SK-N-SH (cell line): ENCODE data around the gene SMARCE1.

Experiments used
- POLR2AphosphoS5 ChIP-seq: IDR thresholded peaks from 2 replicates; pipeline ENCODE4 v1.6.1; 2012; ENCODE audit warnings: low read depth, low read length
- TF ChIP-seq, protein P1 (sequence below): IDR thresholded peaks from 2 replicates; pipeline ENCODE4 v1.4.0; 2012; ENCODE audit warnings: low read depth, borderline replicate concordance

DNA sequence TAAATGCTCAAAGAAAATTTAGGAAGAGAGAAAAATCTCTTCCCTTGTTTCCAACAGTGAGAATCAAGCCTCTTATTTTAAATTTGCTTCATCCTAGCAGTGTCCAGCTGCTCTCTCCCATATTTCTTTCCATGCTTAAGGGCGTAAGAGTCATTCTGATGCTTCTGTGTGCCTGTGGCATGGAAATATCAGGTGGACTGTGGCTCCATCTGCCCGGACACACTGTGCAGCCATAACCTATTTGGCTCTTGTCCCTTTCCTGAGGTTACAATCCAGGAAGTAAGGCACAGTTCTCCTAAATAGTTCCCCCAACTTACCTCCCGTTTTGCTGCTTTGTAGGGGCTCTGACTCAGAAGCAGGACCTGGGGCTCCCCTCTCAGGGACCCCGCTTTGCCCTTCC, 23.7 kb upstream of the SMARCE1 start:
- TF ChIP-seq, protein P1, sequence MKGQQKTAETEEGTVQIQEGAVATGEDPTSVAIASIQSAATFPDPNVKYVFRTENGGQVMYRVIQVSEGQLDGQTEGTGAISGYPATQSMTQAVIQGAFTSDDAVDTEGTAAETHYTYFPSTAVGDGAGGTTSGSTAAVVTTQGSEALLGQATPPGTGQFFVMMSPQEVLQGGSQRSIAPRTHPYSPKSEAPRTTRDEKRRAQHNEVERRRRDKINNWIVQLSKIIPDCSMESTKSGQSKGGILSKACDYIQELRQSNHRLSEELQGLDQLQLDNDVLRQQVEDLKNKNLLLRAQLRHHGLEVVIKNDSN = no peak
- no peak for TF ChIP-seq POLR2AphosphoS5
